ENCODE data around the gene EAF2. TPM values are rescaled to one million over a fixed set of nuclear protein-coding genes. Genes with fewer than 3 reads are reported as not detected.

EAF2 gene
- total and polyA plus RNA-seq, 2 donors (not counting 1 experiment from before 2014, with no cell fraction given): 31.1 to 161 TPM

DNA sequence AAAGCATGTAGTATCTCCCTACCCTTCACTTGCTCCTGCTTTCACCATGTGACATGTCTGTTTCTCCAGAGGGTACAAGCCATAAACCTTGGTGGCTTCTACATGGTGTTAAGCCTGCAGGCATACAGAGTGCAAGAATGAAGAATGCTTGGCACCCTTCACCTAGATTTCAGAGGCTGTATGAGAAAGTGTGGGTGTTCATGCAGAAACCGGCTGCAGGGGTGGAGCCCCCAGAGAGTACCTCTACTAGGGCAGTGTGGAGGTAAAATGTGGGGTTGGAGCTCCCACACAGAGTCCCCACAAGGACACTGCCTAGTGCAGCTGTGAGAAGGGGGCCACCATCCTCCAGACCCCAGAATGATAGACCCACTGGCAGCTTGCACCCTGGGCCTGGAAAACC is 91.4 kb downstream of the EAF2 start:
- H3K9me3 Mint-ChIP-seq (ENCODE audit: insufficient read depth): no peaks in the 10 kb centered on the region
- no CpG with 5 or more reads among the region's 1 CpG for WGBS (ENCODE audit: insufficient coverage)
- H3K27ac Mint-ChIP-seq: no peak overlapping the region
- Histone ChIP-seq H2AFZ (ENCODE audit: insufficient read depth, low read depth, low read length, poor library complexity, severe bottlenecking) (no peak overlapping the region), H3K27ac (ENCODE audit: low read length in 2 of 2) (no peak overlapping the region), H3K79me2 (ENCODE audit: control insufficient read depth, insufficient read depth, low read length) (no peaks in the 10 kb centered on the region), H3K9ac (ENCODE audit: low read length) (no peak overlapping the region), H3K27me3 (replicated peaks in 1 of 4; ENCODE audit: control extremely low read depth in 1 of 4, control insufficient read depth in 3 of 4, insufficient read depth in 4 of 4, low read length in 3 of 4) (no peaks in the 10 kb centered on the region), H3K4me3 (ENCODE audit: control extremely low read depth in 1 of 5, extremely low read depth in 1 of 5, insufficient read depth in 1 of 5, low read depth in 2 of 5, low read length in 4 of 5) (no peak overlapping the region), H3K9me3 (ENCODE audit: control extremely low read depth in 1 of 3, control insufficient read depth in 2 of 3, insufficient read depth in 1 of 3, low read length in 2 of 3) (peaks cover 0 to 2% (median 1%) of the 10 kb centered on the region in 3 donors), H3K36me3 (replicated peaks in 1 of 2; ENCODE audit: control extremely low read depth in 1 of 2, control insufficient read depth in 1 of 2, extremely low read depth in 1 of 2, insufficient read depth in 2 of 2, low read length in 1 of 2) (peaks cover 32 to 84% of the 10 kb centered on the region in 2 experiments), H3K4me2 (replicated peaks; ENCODE audit: low read depth, low read length, poor library complexity, severe bottlenecking) (no peak overlapping the region), H3K4me1 (ENCODE audit: control insufficient read depth in 2 of 2, insufficient read depth in 2 of 2, low read length in 2 of 2) (no peaks in the 10 kb centered on the region), H4K20me1 (ENCODE audit: control insufficient read depth, insufficient read depth, low read length, poor library complexity, severe bottlenecking) (no peaks in the 10 kb centered on the region)
- no peaks in the 10 kb centered on the region for H3K27me3 Mint-ChIP-seq
- ChIA-PET POLR2A (no interaction called here), CTCF (no interaction called here)
- no peak for ATAC-seq (ENCODE audit: low read depth)
- DNase-seq: no peak
- no peak overlapping the region for H3K4me3 Mint-ChIP-seq
- no peaks in the 10 kb centered on the region for H3K4me1 Mint-ChIP-seq
- no peak for TF ChIP-seq EZH2 (IDR thresholded peaks at IDR 0.05; ENCODE audit: borderline replicate concordance, insufficient read depth, low read depth, low read length, poor library complexity, severe bottlenecking)
- TF ChIP-seq, protein P1, sequence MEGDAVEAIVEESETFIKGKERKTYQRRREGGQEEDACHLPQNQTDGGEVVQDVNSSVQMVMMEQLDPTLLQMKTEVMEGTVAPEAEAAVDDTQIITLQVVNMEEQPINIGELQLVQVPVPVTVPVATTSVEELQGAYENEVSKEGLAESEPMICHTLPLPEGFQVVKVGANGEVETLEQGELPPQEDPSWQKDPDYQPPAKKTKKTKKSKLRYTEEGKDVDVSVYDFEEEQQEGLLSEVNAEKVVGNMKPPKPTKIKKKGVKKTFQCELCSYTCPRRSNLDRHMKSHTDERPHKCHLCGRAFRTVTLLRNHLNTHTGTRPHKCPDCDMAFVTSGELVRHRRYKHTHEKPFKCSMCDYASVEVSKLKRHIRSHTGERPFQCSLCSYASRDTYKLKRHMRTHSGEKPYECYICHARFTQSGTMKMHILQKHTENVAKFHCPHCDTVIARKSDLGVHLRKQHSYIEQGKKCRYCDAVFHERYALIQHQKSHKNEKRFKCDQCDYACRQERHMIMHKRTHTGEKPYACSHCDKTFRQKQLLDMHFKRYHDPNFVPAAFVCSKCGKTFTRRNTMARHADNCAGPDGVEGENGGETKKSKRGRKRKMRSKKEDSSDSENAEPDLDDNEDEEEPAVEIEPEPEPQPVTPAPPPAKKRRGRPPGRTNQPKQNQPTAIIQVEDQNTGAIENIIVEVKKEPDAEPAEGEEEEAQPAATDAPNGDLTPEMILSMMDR (IDR thresholded peaks at IDR 0.05): no peak
- intact Hi-C loops (cut with micrococcal nuclease): no loop called here

Other genes starting within 250 kb of the EAF2 start
- gene FBXO40, start 241.8 kb upstream of the EAF2 start, total RNA-seq: not detected in 2 replicates
- not detected in 2 replicates for gene FBXO40, start 241.8 kb upstream of the EAF2 start, polyA plus RNA-seq
- 317 and 331 TPM in 2 replicates for gene HCLS1, start 174.3 kb upstream of the EAF2 start, total RNA-seq
- gene HCLS1, start 174.3 kb upstream of the EAF2 start, polyA plus RNA-seq: 161 and 228 TPM in 2 replicates
- 58.7 and 64.3 TPM in 2 replicates for gene GOLGB1, start 85.5 kb upstream of the EAF2 start, total RNA-seq
- 6.2 and 8.1 TPM in 2 replicates for gene GOLGB1, start 85.5 kb upstream of the EAF2 start, polyA plus RNA-seq
- 54.6 and 56.5 TPM in 2 replicates for gene IQCB1, start 149 bp upstream of the EAF2 start, total RNA-seq
- 32.0 and 43.5 TPM in 2 replicates for gene IQCB1, start 149 bp upstream of the EAF2 start, polyA plus RNA-seq
- gene SLC15A2, start 59.2 kb downstream of the EAF2 start, total RNA-seq: 13.1 and 14.4 TPM in 2 replicates
- gene SLC15A2, start 59.2 kb downstream of the EAF2 start, polyA plus RNA-seq: 16.9 and 18.2 TPM in 2 replicates
- 1.6 and 1.9 TPM in 2 replicates for gene ILDR1, start 187.0 kb downstream of the EAF2 start, total RNA-seq
- 1.3 and 4.7 TPM in 2 replicates for gene ILDR1, start 187.0 kb downstream of the EAF2 start, polyA plus RNA-seq
- 31.5 and 37.6 TPM in 2 replicates for gene CD86, start 220.2 kb downstream of the EAF2 start, total RNA-seq
- 6.9 and 38.2 TPM in 2 replicates for gene CD86, start 220.2 kb downstream of the EAF2 start, polyA plus RNA-seq

Data from B cell (primary cell).